WTC11 (cell line): ENCODE results near the gene C1D. TPM values are rescaled to one million over a fixed set of nuclear protein-coding genes. Genes with fewer than 3 reads are reported as not detected.

Experiments
- ATAC-seq: fragments of 200-7000 bp; cut with Tn5 transposase; 2 replicates; pipeline ENCODE4 v1.10.0; 2021; ENCODE audit warnings: mild to moderate bottlenecking, moderate library complexity
- CTCF ChIA-PET: fragments of 300-600 bp; sonication (Branson Sonifier 250); formaldehyde crosslinking; loops from one replicate; lab custom pipeline; 2021; ENCODE audit warnings: antibody characterized with exemption; lab: Charles Lee
- POLR2A ChIA-PET: fragments of 350-600 bp; sonication (Branson Sonifier 250); formaldehyde crosslinking; loops from one replicate; lab custom pipeline; 2021; ENCODE audit warnings: antibody characterized with exemption; lab: Charles Lee
- DNase-seq: peaks from one replicate; pipeline ENCODE4 v3.0.0; 2021; ENCODE audit warnings: low spot score
- H3K27ac Mint-ChIP-seq: 2 replicates; pipeline ENCODE4 v1.8.0; 2021; ENCODE audit warnings: mixed read lengths
- H3K27me3 Mint-ChIP-seq: 2 replicates; pipeline ENCODE4 v1.8.0; 2021; ENCODE audit warnings: low read depth, mild to moderate bottlenecking, moderate library complexity, mixed read lengths
- H3K36me3 Mint-ChIP-seq: 2 replicates; pipeline ENCODE4 v1.8.0; 2021; ENCODE audit warnings: mixed read lengths
- H3K4me1 Mint-ChIP-seq: 2 replicates; pipeline ENCODE4 v1.8.0; 2022; ENCODE audit warnings: mixed read lengths
- H3K4me3 Mint-ChIP-seq: 2 replicates; pipeline ENCODE4 v1.8.0; 2021; ENCODE audit warnings: mild to moderate bottlenecking, moderate library complexity, mixed read lengths
- H3K9me3 Mint-ChIP-seq: 2 replicates; pipeline ENCODE4 v1.8.0; 2021; ENCODE audit warnings: mixed read lengths
- CREM ChIP-seq: sonication (generic); formaldehyde crosslinking; IDR thresholded peaks from 2 replicates; pipeline ENCODE4 v1.8.1; 2022; ENCODE audit warnings: mild to moderate bottlenecking, missing genetic modification reagents, moderate library complexity
- FOXJ3 ChIP-seq: sonication (generic); formaldehyde crosslinking; IDR thresholded peaks from 2 replicates; pipeline ENCODE4 v1.9.0; 2021; ENCODE audit warnings: missing genetic modification reagents, mild to moderate bottlenecking, borderline replicate concordance
- NFYB ChIP-seq: sonication (generic); formaldehyde crosslinking; conservative IDR thresholded peaks from 2 replicates; pipeline ENCODE4 v1.8.0; 2022; ENCODE audit warnings: low read depth, missing genetic modification reagents
- PRRX2 ChIP-seq: fragments of 250-450 bp; sonication (Bioruptor Pico); IDR thresholded peaks from 2 replicates; pipeline ENCODE4 v1.8.0; 2021; ENCODE audit warnings: mild to moderate bottlenecking
- STAT6 ChIP-seq: sonication (generic); formaldehyde crosslinking; conservative IDR thresholded peaks from 2 replicates; pipeline ENCODE4 v1.8.1; 2023; ENCODE audit warnings: mild to moderate bottlenecking, low read depth, missing genetic modification reagents, moderate library complexity
- TEAD1 ChIP-seq: sonication (generic); formaldehyde crosslinking; IDR thresholded peaks from 2 replicates; pipeline ENCODE4 v1.8.0; 2022; ENCODE audit warnings: mild to moderate bottlenecking, missing genetic modification reagents
- ZBTB21 ChIP-seq: sonication (generic); formaldehyde crosslinking; IDR thresholded peaks from 2 replicates; pipeline ENCODE4 v1.8.1; 2023; ENCODE audit warnings: mild to moderate bottlenecking, missing genetic modification reagents, borderline replicate concordance
- ZNF396 ChIP-seq: fragments of 250-450 bp; sonication (Bioruptor Pico); IDR thresholded peaks from 2 replicates; pipeline ENCODE4 v1.8.0; 2021; ENCODE audit warnings: mild to moderate bottlenecking, moderate library complexity, borderline replicate concordance
- ZNF416 ChIP-seq: fragments of 250-450 bp; sonication (Bioruptor Pico); IDR thresholded peaks from 2 replicates; pipeline ENCODE4 v1.9.0; 2021; ENCODE audit warnings: mild to moderate bottlenecking, inconsistent platforms
- total RNA-seq: library from RNA; stranded (reverse); gene quantifications from 3 replicates; pipeline ENCODE4 v1.2.3, GENCODE V29; 2021
- TF ChIP-seq, protein P1 (sequence below): sonication (generic); formaldehyde crosslinking; IDR thresholded peaks from 2 replicates; pipeline ENCODE4 v1.8.0; 2022; ENCODE audit warnings: mild to moderate bottlenecking, missing genetic modification reagents
- TF ChIP-seq, protein P2 (sequence below): sonication (generic); formaldehyde crosslinking; IDR thresholded peaks from 2 replicates; pipeline ENCODE4 v1.8.0; 2023; ENCODE audit warnings: missing genetic modification reagents, mild to moderate bottlenecking, borderline replicate concordance
- TF ChIP-seq, protein P3 (sequence below): sonication (generic); formaldehyde crosslinking; IDR thresholded peaks from 2 replicates; pipeline ENCODE4 v1.8.0; 2023; ENCODE audit warnings: mild to moderate bottlenecking, missing genetic modification reagents
- TF ChIP-seq, protein P4 (sequence below): sonication (generic); formaldehyde crosslinking; IDR thresholded peaks from 2 replicates; pipeline ENCODE4 v1.8.1; 2022; ENCODE audit warnings: missing genetic modification reagents, borderline replicate concordance
- TF ChIP-seq, protein P5 (sequence below): fragments of 200-600 bp; IDR thresholded peaks from 2 replicates; pipeline ENCODE4 v1.8.0; 2022; ENCODE audit warnings: antibody characterized with exemption

Gene C1D
- total RNA-seq, 1 experiment from 2014 or later, result 21.0 TPM

- Mint-ChIP-seq H3K4me3 (no peak overlapping the region), H3K9me3 (peaks cover 40% of the 10 kb centered on the region), H3K36me3 (no peaks in the 10 kb centered on the region), H3K27me3 (peaks cover 3% of the 10 kb centered on the region; the same call in 1 of the 2 replicates), H3K27ac (no peak overlapping the region), H3K4me1 (no peaks in the 10 kb centered on the region)
- ChIA-PET CTCF (interaction anchor here (0.6 kb wide), 1 partner anchor 116 kb away, joined by 3 read pairs; no protein-coding TSS in a partner anchor), POLR2A (no interaction called here)
- ATAC-seq (no peak), DNase-seq (no peak)
- TF ChIP-seq, protein P1, sequence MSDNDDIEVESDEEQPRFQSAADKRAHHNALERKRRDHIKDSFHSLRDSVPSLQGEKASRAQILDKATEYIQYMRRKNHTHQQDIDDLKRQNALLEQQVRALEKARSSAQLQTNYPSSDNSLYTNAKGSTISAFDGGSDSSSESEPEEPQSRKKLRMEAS (CRISPR knock-in tag), result no peak
- TF ChIP-seq PRRX2 (CRISPR knock-in tag), result no peak
Measured at GRCh38 chr2:68000170-68000825, 62.5 kb downstream of the C1D start.

DNA sequence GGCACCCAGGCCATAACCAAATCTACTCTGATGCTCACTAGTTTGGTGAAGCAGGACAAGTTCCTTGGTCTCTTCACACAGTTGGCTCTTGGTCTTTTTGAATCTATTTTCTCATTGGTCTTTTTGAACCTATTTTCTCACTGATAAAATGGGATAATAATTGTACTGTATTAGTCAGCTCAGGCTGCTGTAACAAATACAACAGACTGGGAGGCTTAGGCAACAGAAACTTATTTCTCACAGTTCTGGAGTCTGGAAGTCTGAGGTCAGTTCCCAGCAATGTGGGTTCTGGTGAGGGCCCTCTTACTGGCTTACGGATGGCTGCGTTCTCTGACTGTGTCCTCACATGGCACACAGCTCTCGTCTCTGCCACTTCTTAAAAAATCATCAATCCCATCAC lies 63.5 kb downstream of the C1D start:
- peaks cover 32% of the 10 kb centered on the region for H3K9me3 Mint-ChIP-seq
- no peak overlapping the region for H3K4me3 Mint-ChIP-seq

GRCh38 chr2:67997903-67998302 lies 64.9 kb downstream of the C1D start:
- Mint-ChIP-seq H3K4me1 (no peaks in the 10 kb centered on the region), H3K36me3 (no peaks in the 10 kb centered on the region), H3K4me3 (no peak overlapping the region), H3K9me3 (peaks cover 38% of the 10 kb centered on the region), H3K27me3 (peaks cover 3% of the 10 kb centered on the region), H3K27ac (no peak overlapping the region)
- POLR2A ChIA-PET, result no interaction called here
- CTCF ChIA-PET, result no interaction called here
- no peak for DNase-seq
- ATAC-seq, result no peak
- no peak for TF ChIP-seq ZNF396 (CRISPR knock-in tag)
- TF ChIP-seq, protein P2, sequence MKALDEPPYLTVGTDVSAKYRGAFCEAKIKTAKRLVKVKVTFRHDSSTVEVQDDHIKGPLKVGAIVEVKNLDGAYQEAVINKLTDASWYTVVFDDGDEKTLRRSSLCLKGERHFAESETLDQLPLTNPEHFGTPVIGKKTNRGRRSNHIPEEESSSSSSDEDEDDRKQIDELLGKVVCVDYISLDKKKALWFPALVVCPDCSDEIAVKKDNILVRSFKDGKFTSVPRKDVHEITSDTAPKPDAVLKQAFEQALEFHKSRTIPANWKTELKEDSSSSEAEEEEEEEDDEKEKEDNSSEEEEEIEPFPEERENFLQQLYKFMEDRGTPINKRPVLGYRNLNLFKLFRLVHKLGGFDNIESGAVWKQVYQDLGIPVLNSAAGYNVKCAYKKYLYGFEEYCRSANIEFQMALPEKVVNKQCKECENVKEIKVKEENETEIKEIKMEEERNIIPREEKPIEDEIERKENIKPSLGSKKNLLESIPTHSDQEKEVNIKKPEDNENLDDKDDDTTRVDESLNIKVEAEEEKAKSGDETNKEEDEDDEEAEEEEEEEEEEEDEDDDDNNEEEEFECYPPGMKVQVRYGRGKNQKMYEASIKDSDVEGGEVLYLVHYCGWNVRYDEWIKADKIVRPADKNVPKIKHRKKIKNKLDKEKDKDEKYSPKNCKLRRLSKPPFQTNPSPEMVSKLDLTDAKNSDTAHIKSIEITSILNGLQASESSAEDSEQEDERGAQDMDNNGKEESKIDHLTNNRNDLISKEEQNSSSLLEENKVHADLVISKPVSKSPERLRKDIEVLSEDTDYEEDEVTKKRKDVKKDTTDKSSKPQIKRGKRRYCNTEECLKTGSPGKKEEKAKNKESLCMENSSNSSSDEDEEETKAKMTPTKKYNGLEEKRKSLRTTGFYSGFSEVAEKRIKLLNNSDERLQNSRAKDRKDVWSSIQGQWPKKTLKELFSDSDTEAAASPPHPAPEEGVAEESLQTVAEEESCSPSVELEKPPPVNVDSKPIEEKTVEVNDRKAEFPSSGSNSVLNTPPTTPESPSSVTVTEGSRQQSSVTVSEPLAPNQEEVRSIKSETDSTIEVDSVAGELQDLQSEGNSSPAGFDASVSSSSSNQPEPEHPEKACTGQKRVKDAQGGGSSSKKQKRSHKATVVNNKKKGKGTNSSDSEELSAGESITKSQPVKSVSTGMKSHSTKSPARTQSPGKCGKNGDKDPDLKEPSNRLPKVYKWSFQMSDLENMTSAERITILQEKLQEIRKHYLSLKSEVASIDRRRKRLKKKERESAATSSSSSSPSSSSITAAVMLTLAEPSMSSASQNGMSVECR (CRISPR knock-in tag), result no peak
- TF ChIP-seq, protein P3, sequence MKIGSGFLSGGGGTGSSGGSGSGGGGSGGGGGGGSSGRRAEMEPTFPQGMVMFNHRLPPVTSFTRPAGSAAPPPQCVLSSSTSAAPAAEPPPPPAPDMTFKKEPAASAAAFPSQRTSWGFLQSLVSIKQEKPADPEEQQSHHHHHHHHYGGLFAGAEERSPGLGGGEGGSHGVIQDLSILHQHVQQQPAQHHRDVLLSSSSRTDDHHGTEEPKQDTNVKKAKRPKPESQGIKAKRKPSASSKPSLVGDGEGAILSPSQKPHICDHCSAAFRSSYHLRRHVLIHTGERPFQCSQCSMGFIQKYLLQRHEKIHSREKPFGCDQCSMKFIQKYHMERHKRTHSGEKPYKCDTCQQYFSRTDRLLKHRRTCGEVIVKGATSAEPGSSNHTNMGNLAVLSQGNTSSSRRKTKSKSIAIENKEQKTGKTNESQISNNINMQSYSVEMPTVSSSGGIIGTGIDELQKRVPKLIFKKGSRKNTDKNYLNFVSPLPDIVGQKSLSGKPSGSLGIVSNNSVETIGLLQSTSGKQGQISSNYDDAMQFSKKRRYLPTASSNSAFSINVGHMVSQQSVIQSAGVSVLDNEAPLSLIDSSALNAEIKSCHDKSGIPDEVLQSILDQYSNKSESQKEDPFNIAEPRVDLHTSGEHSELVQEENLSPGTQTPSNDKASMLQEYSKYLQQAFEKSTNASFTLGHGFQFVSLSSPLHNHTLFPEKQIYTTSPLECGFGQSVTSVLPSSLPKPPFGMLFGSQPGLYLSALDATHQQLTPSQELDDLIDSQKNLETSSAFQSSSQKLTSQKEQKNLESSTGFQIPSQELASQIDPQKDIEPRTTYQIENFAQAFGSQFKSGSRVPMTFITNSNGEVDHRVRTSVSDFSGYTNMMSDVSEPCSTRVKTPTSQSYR (CRISPR knock-in tag), result no peak

More for the DNA sequence above, 63.5 kb downstream of the C1D start:
- peaks cover 3% of the 10 kb centered on the region; the same call in 1 of the 2 replicates for H3K27me3 Mint-ChIP-seq
- no peaks in the 10 kb centered on the region for H3K4me1 Mint-ChIP-seq
- ATAC-seq, result no peak
- H3K27ac Mint-ChIP-seq, result no peak overlapping the region
- H3K36me3 Mint-ChIP-seq, result no peaks in the 10 kb centered on the region
- TF ChIP-seq, protein P4, sequence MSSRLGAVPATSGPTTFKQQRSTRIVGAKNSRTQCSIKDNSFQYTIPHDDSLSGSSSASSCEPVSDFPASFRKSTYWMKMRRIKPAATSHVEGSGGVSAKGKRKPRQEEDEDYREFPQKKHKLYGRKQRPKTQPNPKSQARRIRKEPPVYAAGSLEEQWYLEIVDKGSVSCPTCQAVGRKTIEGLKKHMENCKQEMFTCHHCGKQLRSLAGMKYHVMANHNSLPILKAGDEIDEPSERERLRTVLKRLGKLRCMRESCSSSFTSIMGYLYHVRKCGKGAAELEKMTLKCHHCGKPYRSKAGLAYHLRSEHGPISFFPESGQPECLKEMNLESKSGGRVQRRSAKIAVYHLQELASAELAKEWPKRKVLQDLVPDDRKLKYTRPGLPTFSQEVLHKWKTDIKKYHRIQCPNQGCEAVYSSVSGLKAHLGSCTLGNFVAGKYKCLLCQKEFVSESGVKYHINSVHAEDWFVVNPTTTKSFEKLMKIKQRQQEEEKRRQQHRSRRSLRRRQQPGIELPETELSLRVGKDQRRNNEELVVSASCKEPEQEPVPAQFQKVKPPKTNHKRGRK (CRISPR knock-in tag), result no peak
- TF ChIP-seq NFYB (CRISPR knock-in tag) (no peak), TEAD1 (CRISPR knock-in tag) (no peak), STAT6 (no peak), CREM (no peak), FOXJ3 (CRISPR knock-in tag) (no peak), ZNF416 (CRISPR knock-in tag) (no peak), ZBTB21 (CRISPR knock-in tag) (no peak)
- TF ChIP-seq, protein P5, sequence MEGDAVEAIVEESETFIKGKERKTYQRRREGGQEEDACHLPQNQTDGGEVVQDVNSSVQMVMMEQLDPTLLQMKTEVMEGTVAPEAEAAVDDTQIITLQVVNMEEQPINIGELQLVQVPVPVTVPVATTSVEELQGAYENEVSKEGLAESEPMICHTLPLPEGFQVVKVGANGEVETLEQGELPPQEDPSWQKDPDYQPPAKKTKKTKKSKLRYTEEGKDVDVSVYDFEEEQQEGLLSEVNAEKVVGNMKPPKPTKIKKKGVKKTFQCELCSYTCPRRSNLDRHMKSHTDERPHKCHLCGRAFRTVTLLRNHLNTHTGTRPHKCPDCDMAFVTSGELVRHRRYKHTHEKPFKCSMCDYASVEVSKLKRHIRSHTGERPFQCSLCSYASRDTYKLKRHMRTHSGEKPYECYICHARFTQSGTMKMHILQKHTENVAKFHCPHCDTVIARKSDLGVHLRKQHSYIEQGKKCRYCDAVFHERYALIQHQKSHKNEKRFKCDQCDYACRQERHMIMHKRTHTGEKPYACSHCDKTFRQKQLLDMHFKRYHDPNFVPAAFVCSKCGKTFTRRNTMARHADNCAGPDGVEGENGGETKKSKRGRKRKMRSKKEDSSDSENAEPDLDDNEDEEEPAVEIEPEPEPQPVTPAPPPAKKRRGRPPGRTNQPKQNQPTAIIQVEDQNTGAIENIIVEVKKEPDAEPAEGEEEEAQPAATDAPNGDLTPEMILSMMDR, result no peak
- TF ChIP-seq, protein P1 (CRISPR knock-in tag), result no peak
- TF ChIP-seq, all 79 proteins: peak for 0
- POLR2A ChIA-PET, result no interaction called here
- CTCF ChIA-PET, result no interaction called here
- DNase-seq, result no peak
